Left forelimb (tissue), 1 donor: ENCODE data around the gene PSAT1.

Experiments
- DNase-seq: peaks from one replicate; pipeline ENCODE4 v3.0.0-alpha.2; 2018; ENCODE audit warnings: low spot score

Gene PSAT1

DNA sequence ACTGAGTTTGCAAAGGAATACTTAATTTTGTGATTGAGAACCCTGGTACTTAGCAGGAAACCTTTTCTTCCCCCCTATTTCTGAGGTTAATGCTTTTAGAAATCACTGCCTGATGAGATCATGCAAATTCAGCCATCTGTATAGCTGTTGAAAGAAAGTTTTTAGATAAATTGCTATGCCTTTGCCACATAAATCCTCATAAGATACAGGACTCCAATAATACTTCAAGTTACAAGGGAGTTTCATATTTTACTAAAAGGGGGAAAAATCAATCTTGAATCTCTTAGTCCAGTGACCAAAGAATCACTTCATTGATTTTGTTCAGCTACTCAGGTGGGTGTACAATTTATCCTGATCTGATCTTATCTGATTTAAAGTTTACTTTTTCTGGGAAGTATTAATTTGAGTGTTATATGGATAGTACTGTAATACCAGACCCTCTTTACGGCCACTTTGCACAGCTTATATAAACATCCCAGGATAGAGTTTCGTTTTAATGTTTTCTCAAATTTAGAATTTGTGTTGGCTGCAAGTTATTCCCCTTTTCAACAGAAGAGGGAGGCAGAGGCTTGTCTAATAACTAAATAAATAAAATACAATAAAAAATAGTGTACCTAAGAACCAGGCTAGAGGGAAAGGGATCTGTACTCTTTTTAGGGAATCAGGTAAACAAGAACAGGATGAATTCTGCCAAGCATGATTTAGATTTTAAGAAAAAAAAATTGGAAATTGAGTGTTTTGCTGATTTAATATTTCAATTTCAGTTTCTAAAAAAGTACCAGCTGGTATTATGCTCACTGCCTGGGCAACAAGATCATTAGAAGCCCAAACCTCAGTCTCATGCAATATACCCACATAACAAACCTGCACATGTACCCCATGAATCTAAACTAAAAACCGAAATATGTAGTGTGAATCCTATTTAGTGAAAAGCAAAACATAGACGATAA, 69.1 kb downstream of the PSAT1 start:
- no peak for DNase-seq

- DNase-seq = no peak
These were observed 69.9 kb downstream of the PSAT1 start for GRCh38 chr9:78366827-78367226.

- DNase-seq = no peak
These were observed 71.3 kb downstream of the PSAT1 start for GRCh38 chr9:78368236-78368635.

GRCh38 chr9:78369639-78370219, 72.8 kb downstream of the PSAT1 start:
- no peak for DNase-seq

- DNase-seq = no peak
These were observed 74.1 kb downstream of the PSAT1 start for GRCh38 chr9:78370991-78371390.

- no peak for DNase-seq
These were observed 75.1 kb downstream of the PSAT1 start for GRCh38 chr9:78371981-78372380.
